Activated naive CD4-positive, alpha-beta T cell (primary cell): Measurements from ENCODE around the gene TDRKH.
"Not testable (repeated sequence)": the region's sequence is repeated elsewhere in the genome, so short reads cannot be mapped to it uniquely, and the experiment has no call there.

Experiments used
- DNase-seq, 4 experiments: peaks; one replicate each; lab custom pipeline; 2025; lab: John Stamatoyannopoulos, UW

The TDRKH gene

GRCh38 chr1:151762941-151763921 lies 27.1 kb downstream of the TDRKH start, which contains the start of gene MRPL9:
Gene MRPL9, minus strand, starts transcription at chr1:151763496. Its CDS starts 17 bp downstream, at chr1:151763479.
- DNase-seq, result peak; percentile 65 to 81 (median 75)

GRCh38 chr1:151760597-151761385 lies 29.5 kb downstream of the TDRKH start:
- no peak for DNase-seq

GRCh38 chr1:151759241-151759640 lies 31.1 kb downstream of the TDRKH start:
- no peak for DNase-seq

- DNase-seq, result no peak
Observed at GRCh38 chr1:151756291-151756690, 34.0 kb downstream of the TDRKH start.

- no peak for DNase-seq
Observed at GRCh38 chr1:151741516-151741915, 48.8 kb downstream of the TDRKH start.

- DNase-seq, result no peak
Observed at GRCh38 chr1:151739590-151740355, 50.5 kb downstream of the TDRKH start.

GRCh38 chr1:151737479-151737878 lies 52.8 kb downstream of the TDRKH start:
- no peak for DNase-seq

- no peak for DNase-seq
Observed at GRCh38 chr1:151737026-151737425, 53.3 kb downstream of the TDRKH start.

- DNase-seq, result not testable (repeated sequence)
Observed at GRCh38 chr1:151733995-151734394, 56.3 kb downstream of the TDRKH start.

GRCh38 chr1:151733126-151733525 lies 57.2 kb downstream of the TDRKH start:
- DNase-seq, result no peak

- no peak for DNase-seq
Observed at GRCh38 chr1:151729966-151730291, 60.4 kb downstream of the TDRKH start.

GRCh38 chr1:151729157-151729965 lies 60.9 kb downstream of the TDRKH start:
- DNase-seq, result no peak

GRCh38 chr1:151728151-151729054 lies 61.9 kb downstream of the TDRKH start:
- no peak for DNase-seq

GRCh38 chr1:151723726-151724370 lies 66.5 kb downstream of the TDRKH start:
- DNase-seq, result no peak
